Measurements from ENCODE around the gene ACHE. TPM values are rescaled to one million over a fixed set of nuclear protein-coding genes. Genes with fewer than 3 reads are reported as not detected.
"Not testable (repeated sequence)": the region's sequence is repeated elsewhere in the genome, so short reads cannot be mapped to it uniquely, and the experiment has no call there.

ACHE gene
- total and polyA plus RNA-seq, 4 donors, result 14.7 to 108 (median 84.1) TPM

DNA sequence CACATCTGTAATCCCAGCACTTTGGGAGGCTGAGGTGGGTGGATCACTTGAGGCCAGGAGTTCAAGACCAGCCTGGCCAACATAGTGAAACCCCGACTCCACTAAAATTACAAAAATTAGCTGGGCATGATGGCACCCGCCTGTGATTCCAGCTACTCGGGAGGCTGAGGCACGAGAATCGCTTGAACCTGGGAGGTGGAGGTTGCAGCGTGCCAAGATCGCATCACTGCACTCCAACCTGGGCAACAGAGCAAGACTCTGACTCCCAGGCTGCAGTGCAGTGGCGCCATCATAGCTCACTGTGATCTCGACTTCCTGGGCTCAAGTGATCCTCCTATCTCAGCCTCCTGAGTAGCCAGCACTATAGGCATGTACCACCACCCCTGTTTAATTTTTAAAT, 40.8 kb downstream of the ACHE start:
- not testable (repeated sequence) for H3K4me3 ChIP-seq (ENCODE audit: low read depth, low read length); H3K27ac ChIP-seq (ENCODE audit: low read depth, low read length); H3K9me3 ChIP-seq (ENCODE audit: control insufficient read depth, insufficient read depth, low read length); H3K27me3 ChIP-seq (ENCODE audit: control insufficient read depth, insufficient read depth, low read length); DNase-seq (ENCODE audit: low read depth in 4 of 6, low spot score in 6 of 6)
- H3K36me3 ChIP-seq (ENCODE audit: control insufficient read depth, insufficient read depth, low read length), result peaks cover 44% of the 10 kb centered on the region
- peaks cover 17% of the 10 kb centered on the region for H3K4me1 ChIP-seq (ENCODE audit: control insufficient read depth, insufficient read depth, low read length)
- WGBS (ENCODE audit: insufficient coverage), result 91% methylated on average over 8 of the region's 9 CpGs

DNA sequence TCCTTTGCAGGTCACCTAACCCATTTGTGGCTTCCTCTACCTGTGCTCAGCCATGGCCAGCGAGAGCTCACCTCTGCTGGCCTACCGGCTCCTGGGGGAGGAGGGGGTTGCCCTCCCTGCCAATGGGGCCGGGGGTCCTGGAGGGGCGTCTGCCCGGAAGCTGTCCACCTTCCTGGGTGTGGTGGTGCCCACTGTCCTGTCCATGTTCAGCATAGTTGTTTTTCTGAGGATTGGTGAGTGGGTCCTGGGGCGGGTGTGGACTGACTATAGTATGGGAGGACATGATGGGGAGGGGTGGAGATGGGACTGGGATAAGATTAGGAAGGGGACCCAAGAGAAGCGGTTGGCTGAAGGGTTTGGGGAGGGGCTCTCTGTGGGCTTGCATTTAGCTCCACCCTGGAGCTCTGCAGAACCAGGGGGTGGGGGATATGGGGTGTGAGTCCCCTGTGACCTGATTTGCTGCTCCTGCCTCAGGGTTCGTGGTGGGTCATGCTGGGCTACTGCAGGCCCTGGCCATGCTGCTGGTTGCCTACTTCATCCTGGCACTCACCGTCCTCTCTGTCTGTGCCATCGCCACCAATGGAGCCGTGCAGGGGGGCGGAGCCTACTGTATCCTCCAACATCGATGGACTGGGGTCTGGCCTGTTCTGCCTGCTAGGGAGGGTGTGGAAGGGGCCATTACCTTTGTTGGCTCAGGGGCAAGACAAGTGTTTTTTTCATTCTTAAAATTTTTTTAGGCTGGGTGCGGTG, 41.4 kb downstream of the ACHE start:
- 92% methylated on average over 10 of the region's 14 CpGs for WGBS (ENCODE audit: insufficient coverage)

DNA sequence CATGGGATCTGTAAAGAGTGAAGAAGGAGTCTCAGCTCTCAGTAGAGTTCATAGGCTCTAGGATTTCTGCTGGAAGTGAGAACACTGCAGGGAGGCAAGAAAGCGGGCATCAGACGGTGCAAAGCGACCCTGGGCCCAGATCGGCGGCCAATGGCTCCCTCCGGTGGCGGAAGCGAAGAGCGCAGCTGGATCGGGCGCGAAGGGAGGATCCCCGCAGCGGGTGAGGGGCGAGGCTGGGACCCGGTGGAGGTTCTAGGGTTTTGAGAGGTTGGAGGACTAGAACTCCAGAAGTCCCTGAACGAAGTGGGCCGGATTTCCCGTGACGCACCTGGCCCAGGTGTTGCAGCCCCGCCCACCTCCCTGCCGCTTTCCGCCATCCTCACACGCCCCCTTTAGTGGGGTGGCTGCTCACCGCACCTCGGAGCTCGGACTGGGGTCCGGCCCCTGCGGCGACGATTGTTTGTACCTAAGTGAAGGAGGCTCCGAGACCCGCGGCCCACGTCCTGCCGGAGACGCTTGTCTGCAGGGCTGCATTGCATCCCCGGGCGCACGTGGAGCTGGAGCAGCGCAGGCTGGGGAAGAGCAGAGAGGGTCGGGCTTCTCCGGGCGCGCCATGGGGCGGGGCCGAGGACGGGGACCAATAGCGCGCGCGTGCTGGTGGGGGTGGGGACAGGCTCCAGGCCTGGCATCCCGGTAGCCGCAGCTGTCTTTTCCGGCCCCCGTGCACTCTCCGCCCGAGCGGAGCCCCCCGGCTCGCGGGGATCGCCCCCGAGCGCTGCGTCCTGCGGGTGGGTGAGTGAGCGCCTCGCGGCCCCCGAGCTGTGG, 43.4 kb downstream of the ACHE start, which contains the start of gene SLC12A9:
Gene SLC12A9, plus strand, starts transcription at position 666 of the 825 bp plus-strand sequence. CDS start 1,485 bp downstream, outside the sequence.
- Histone ChIP-seq H3K27me3 (ENCODE audit: control insufficient read depth, insufficient read depth, low read length) (no peaks in the 10 kb centered on the region), H3K4me3 (ENCODE audit: low read depth, low read length) (peak within 1 kb of the TSS; percentile 72), H3K36me3 (ENCODE audit: control insufficient read depth, insufficient read depth, low read length) (peaks cover 26% of the 10 kb centered on the region), H3K9me3 (ENCODE audit: control insufficient read depth, insufficient read depth, low read length) (no peaks in the 10 kb centered on the region), H3K27ac (ENCODE audit: low read depth, low read length) (peak within 1 kb of the TSS; percentile 36), H3K4me1 (ENCODE audit: control insufficient read depth, insufficient read depth, low read length) (peaks cover 17% of the 10 kb centered on the region)
- WGBS (ENCODE audit: insufficient coverage), result under 1% methylated on average over 71 of the region's 71 CpGs
- peak; percentile 71 to 97 (median 81) for DNase-seq (ENCODE audit: low read depth in 4 of 6, low spot score in 6 of 6)

More for the DNA sequence above, 41.4 kb downstream of the ACHE start:
- Histone ChIP-seq H3K4me3 (ENCODE audit: low read depth, low read length) (no peak overlapping the region), H3K27ac (ENCODE audit: low read depth, low read length) (no peak overlapping the region), H3K9me3 (ENCODE audit: control insufficient read depth, insufficient read depth, low read length) (no peaks in the 10 kb centered on the region), H3K4me1 (ENCODE audit: control insufficient read depth, insufficient read depth, low read length) (peaks cover 17% of the 10 kb centered on the region), H3K27me3 (ENCODE audit: control insufficient read depth, insufficient read depth, low read length) (no peaks in the 10 kb centered on the region), H3K36me3 (ENCODE audit: control insufficient read depth, insufficient read depth, low read length) (peaks cover 40% of the 10 kb centered on the region)
- no peak for DNase-seq (ENCODE audit: low read depth in 4 of 6, low spot score in 6 of 6)

DNA sequence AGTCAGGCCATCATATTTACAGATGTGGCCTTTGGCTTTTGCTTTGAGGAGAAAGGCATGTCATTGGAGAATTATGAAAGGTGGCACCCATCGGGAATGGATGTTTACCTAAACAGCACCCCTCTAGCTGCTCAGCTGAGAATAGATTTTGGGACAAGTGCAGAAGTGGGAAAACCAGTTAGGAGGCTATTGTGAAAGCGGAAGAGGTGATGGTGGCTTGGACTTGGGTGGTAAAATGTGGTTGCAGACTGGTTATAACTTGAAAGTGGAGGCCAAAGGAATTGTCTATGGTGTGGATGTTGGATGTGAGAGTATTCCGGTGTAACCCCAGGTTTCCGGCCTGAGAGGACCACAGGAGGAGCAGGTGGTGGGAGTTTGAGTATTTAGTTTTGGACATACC, 48.3 kb downstream of the ACHE start:
- Histone ChIP-seq H3K27me3 (ENCODE audit: control insufficient read depth, insufficient read depth, low read length) (no peaks in the 10 kb centered on the region), H3K36me3 (ENCODE audit: control insufficient read depth, insufficient read depth, low read length) (no peaks in the 10 kb centered on the region), H3K27ac (ENCODE audit: low read depth, low read length) (no peak overlapping the region), H3K9me3 (ENCODE audit: control insufficient read depth, insufficient read depth, low read length) (no peaks in the 10 kb centered on the region), H3K4me3 (ENCODE audit: low read depth, low read length) (no peak overlapping the region), H3K4me1 (ENCODE audit: control insufficient read depth, insufficient read depth, low read length) (peaks cover 5% of the 10 kb centered on the region)
- 100% methylated on average over 4 of the region's 4 CpGs for WGBS (ENCODE audit: insufficient coverage)
- no peak for DNase-seq (ENCODE audit: low read depth in 4 of 6, low spot score in 6 of 6)

GRCh38 chr7:100840470-100841100, 55.1 kb downstream of the ACHE start:
- Histone ChIP-seq H3K4me3 (ENCODE audit: low read depth, low read length) (no peak overlapping the region), H3K36me3 (ENCODE audit: control insufficient read depth, insufficient read depth, low read length) (peaks cover 3% of the 10 kb centered on the region), H3K27me3 (ENCODE audit: control insufficient read depth, insufficient read depth, low read length) (no peaks in the 10 kb centered on the region), H3K9me3 (ENCODE audit: control insufficient read depth, insufficient read depth, low read length) (no peaks in the 10 kb centered on the region), H3K4me1 (ENCODE audit: control insufficient read depth, insufficient read depth, low read length) (peaks cover 22% of the 10 kb centered on the region), H3K27ac (ENCODE audit: low read depth, low read length) (no peak overlapping the region)
- WGBS (ENCODE audit: insufficient coverage), result 33% methylated on average over 2 of the region's 8 CpGs
- no peak for DNase-seq (ENCODE audit: low read depth in 4 of 6, low spot score in 6 of 6)

Small RNA genes within 50 kb of the gene (small RNA-seq; reads per million reads assigned to genes)
- not detected for gene RN7SL549P (ENCODE audit: low replicate concordance)
- not detected for gene RPS29P15 (ENCODE audit: low replicate concordance)

Other genes starting within 250 kb of the ACHE start
- 10 to 100 TPM; 16.5 to 35.2 TPM for gene ACTL6B, start 239.4 kb downstream of the ACHE start, total RNA-seq
- 10 to 100 TPM; 83.1 to 89.8 TPM for gene ACTL6B, start 239.4 kb downstream of the ACHE start, polyA plus RNA-seq (ENCODE audit: insufficient read length in 2 of 2)
- gene GNB2, start 222.1 kb downstream of the ACHE start, total RNA-seq, result 10 to 100 TPM; 74.9 to 89.9 TPM
- 100 to 1,000 TPM; 340 to 353 TPM for gene GNB2, start 222.1 kb downstream of the ACHE start, polyA plus RNA-seq (ENCODE audit: insufficient read length in 2 of 2)
- 10 to 100 TPM; 13.2 to 26.1 TPM for gene GIGYF1, start 201.6 kb downstream of the ACHE start, total RNA-seq
- gene GIGYF1, start 201.6 kb downstream of the ACHE start, polyA plus RNA-seq (ENCODE audit: insufficient read length in 2 of 2), result 10 to 100 TPM; 41.7 to 53.7 TPM
- gene POP7, start 189.8 kb downstream of the ACHE start, total RNA-seq, result 10 to 100 TPM; 26.2 to 45.2 TPM
- gene POP7, start 189.8 kb downstream of the ACHE start, polyA plus RNA-seq (ENCODE audit: insufficient read length in 2 of 2), result 10 to 100 TPM; 59.3 to 65.3 TPM
- under 1 TPM in 1 of 2 donors, not detected in 1; 0.28 TPM for gene EPO, start 175.4 kb downstream of the ACHE start, total RNA-seq
- under 1 TPM; 0.44 TPM for gene EPO, start 175.4 kb downstream of the ACHE start, polyA plus RNA-seq (ENCODE audit: insufficient read length in 2 of 2)
- gene ZAN, start 162.3 kb downstream of the ACHE start, total RNA-seq, result not detected
- not detected for gene ZAN, start 162.3 kb downstream of the ACHE start, polyA plus RNA-seq (ENCODE audit: insufficient read length in 2 of 2)
- gene EPHB4, start 68.4 kb downstream of the ACHE start, total RNA-seq, result 10 to 100 TPM; 16.2 to 52.1 TPM
- 10 to 100 TPM; 17.3 to 25.0 TPM for gene EPHB4, start 68.4 kb downstream of the ACHE start, polyA plus RNA-seq (ENCODE audit: insufficient read length in 2 of 2)
- gene SLC12A9, start 43.2 kb downstream of the ACHE start, total RNA-seq, result 10 to 100 TPM; 13.8 to 21.2 TPM
- gene SLC12A9, start 43.2 kb downstream of the ACHE start, polyA plus RNA-seq (ENCODE audit: insufficient read length in 2 of 2), result 10 to 100 TPM; 34.8 to 48.3 TPM
- gene TRIP6, start 28.5 kb downstream of the ACHE start, total RNA-seq, result 10 to 100 TPM; 16.0 to 66.6 TPM
- gene TRIP6, start 28.5 kb downstream of the ACHE start, polyA plus RNA-seq (ENCODE audit: insufficient read length in 2 of 2), result 10 to 100 TPM; 36.2 to 55.6 TPM
- gene SRRT, start 20.8 kb downstream of the ACHE start, total RNA-seq, result 10 to 100 TPM; 21.3 to 68.7 TPM
- 100 to 1,000 TPM; 139 to 158 TPM for gene SRRT, start 20.8 kb downstream of the ACHE start, polyA plus RNA-seq (ENCODE audit: insufficient read length in 2 of 2)
- 1 to 10 TPM; 1.4 to 4.2 TPM for gene UFSP1, start 6.2 kb downstream of the ACHE start, total RNA-seq
- 1 to 10 TPM; 2.5 to 2.6 TPM for gene UFSP1, start 6.2 kb downstream of the ACHE start, polyA plus RNA-seq (ENCODE audit: insufficient read length in 2 of 2)
- under 1 TPM; 0.17 to 0.40 TPM for gene MUC3A, start 53.6 kb upstream of the ACHE start, total RNA-seq
- 1 to 10 TPM; 1.9 to 2.5 TPM for gene MUC3A, start 53.6 kb upstream of the ACHE start, polyA plus RNA-seq (ENCODE audit: insufficient read length in 2 of 2)
- gene MUC12, start 73.7 kb upstream of the ACHE start, total RNA-seq, result 1 to 10 TPM in 1 of 2 donors, under 1 TPM in 1; 0.59 to 1.4 TPM
- gene MUC12, start 73.7 kb upstream of the ACHE start, polyA plus RNA-seq (ENCODE audit: insufficient read length in 2 of 2), result 1 to 10 TPM; 1.9 to 2.2 TPM
- not detected for gene MUC17, start 124.2 kb upstream of the ACHE start, total RNA-seq
- gene MUC17, start 124.2 kb upstream of the ACHE start, polyA plus RNA-seq (ENCODE audit: insufficient read length in 2 of 2), result not detected
- gene TRIM56, start 189.6 kb upstream of the ACHE start, total RNA-seq, result 10 to 100 TPM in 1 of 2 donors, 1 to 10 TPM in 1; 6.0 to 10.9 TPM
- 1 to 10 TPM; 5.6 to 7.0 TPM for gene TRIM56, start 189.6 kb upstream of the ACHE start, polyA plus RNA-seq (ENCODE audit: insufficient read length in 2 of 2)
- 1 to 10 TPM; 1.9 to 2.1 TPM for gene SERPINE1, start 231.2 kb upstream of the ACHE start, total RNA-seq
- gene SERPINE1, start 231.2 kb upstream of the ACHE start, polyA plus RNA-seq (ENCODE audit: insufficient read length in 2 of 2), result 1 to 10 TPM; 1.9 to 4.8 TPM